Endothelial cell (in vitro differentiated cells): Measurements from ENCODE around the gene SEPTIN5. TPM values are rescaled to one million over a fixed set of nuclear protein-coding genes. Genes with fewer than 3 reads are reported as not detected.
"Not testable (repeated sequence)": the region's sequence is repeated elsewhere in the genome, so short reads cannot be mapped to it uniquely, and the experiment has no call there.

Experiments
- DNase-seq: peaks from one replicate; pipeline ENCODE4 v3.0.0; 2021; ENCODE audit warnings: low spot score
- H3K27ac Mint-ChIP-seq: one replicate; pipeline ENCODE4 v1.8.0; 2021; ENCODE audit warnings: mixed read lengths, inconsistent platforms; ENCODE audit not compliant: unreplicated experiment
- H3K27me3 Mint-ChIP-seq: one replicate; pipeline ENCODE4 v1.8.0; 2021; ENCODE audit warnings: mild to moderate bottlenecking, moderate library complexity, mixed read lengths, inconsistent platforms; ENCODE audit not compliant: unreplicated experiment
- H3K36me3 Mint-ChIP-seq: one replicate; pipeline ENCODE4 v1.8.0; 2021; ENCODE audit warnings: mild to moderate bottlenecking, low read depth, mixed read lengths, inconsistent platforms; ENCODE audit not compliant: unreplicated experiment
- H3K4me1 Mint-ChIP-seq: one replicate; pipeline ENCODE4 v1.8.0; 2021; ENCODE audit warnings: mild to moderate bottlenecking, mixed read lengths, inconsistent platforms; ENCODE audit not compliant: unreplicated experiment
- H3K4me3 Mint-ChIP-seq: one replicate; pipeline ENCODE4 v1.8.0; 2021; ENCODE audit warnings: mild to moderate bottlenecking, mixed read lengths, inconsistent platforms; ENCODE audit not compliant: unreplicated experiment
- H3K9me3 Mint-ChIP-seq: one replicate; pipeline ENCODE4 v1.8.0; 2021; ENCODE audit warnings: mixed read lengths, inconsistent platforms; ENCODE audit not compliant: unreplicated experiment
- total RNA-seq: library from RNA; stranded (reverse); fragmentation: NEBNext Ultra II Directional; extraction: Animal tissue kit (Norgen Biotek cat#: 25700); gene quantifications from one replicate; pipeline ENCODE4 v1.2.1, GENCODE V29; 2021; ENCODE audit not compliant: unreplicated experiment
- TF ChIP-seq, protein P1 (sequence below): fragments of 200-600 bp; sonication (generic); IDR thresholded peaks from one replicate; pipeline ENCODE4 v1.5.0; 2021; ENCODE audit warnings: antibody characterized with exemption; ENCODE audit not compliant: unreplicated experiment

The SEPTIN5 gene
- total RNA-seq, 1 donor from 2014 or later, result 2.3 TPM

DNA sequence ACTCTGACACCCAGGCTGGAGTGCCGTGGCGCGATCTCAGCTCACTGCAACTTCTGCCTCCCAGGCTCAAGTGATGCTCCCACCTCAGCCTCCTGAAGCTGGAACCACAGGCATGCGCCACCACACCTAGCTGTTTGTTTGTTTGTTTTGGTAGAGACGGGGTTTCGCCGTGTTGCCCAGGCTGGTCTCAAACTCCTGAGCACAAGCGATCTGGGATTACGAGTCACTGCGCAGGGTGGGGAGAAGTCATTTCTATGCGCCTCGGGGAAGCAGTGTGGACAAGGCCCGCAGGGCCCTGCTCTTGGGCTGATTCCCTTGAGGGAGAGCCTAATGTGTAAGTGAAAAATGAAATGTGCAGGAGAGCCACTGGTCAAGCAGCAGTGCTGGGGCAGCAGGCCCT, 19.6 kb upstream of the SEPTIN5 start:
- Mint-ChIP-seq H3K27me3 (no peaks in the 10 kb centered on the region), H3K4me1 (peaks cover 3% of the 10 kb centered on the region), H3K9me3 (no peaks in the 10 kb centered on the region), H3K4me3 (no peak overlapping the region), H3K36me3 (no peaks in the 10 kb centered on the region), H3K27ac (no peak overlapping the region)
- no peak for DNase-seq
- TF ChIP-seq, protein P1, sequence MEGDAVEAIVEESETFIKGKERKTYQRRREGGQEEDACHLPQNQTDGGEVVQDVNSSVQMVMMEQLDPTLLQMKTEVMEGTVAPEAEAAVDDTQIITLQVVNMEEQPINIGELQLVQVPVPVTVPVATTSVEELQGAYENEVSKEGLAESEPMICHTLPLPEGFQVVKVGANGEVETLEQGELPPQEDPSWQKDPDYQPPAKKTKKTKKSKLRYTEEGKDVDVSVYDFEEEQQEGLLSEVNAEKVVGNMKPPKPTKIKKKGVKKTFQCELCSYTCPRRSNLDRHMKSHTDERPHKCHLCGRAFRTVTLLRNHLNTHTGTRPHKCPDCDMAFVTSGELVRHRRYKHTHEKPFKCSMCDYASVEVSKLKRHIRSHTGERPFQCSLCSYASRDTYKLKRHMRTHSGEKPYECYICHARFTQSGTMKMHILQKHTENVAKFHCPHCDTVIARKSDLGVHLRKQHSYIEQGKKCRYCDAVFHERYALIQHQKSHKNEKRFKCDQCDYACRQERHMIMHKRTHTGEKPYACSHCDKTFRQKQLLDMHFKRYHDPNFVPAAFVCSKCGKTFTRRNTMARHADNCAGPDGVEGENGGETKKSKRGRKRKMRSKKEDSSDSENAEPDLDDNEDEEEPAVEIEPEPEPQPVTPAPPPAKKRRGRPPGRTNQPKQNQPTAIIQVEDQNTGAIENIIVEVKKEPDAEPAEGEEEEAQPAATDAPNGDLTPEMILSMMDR, result no peak

DNA sequence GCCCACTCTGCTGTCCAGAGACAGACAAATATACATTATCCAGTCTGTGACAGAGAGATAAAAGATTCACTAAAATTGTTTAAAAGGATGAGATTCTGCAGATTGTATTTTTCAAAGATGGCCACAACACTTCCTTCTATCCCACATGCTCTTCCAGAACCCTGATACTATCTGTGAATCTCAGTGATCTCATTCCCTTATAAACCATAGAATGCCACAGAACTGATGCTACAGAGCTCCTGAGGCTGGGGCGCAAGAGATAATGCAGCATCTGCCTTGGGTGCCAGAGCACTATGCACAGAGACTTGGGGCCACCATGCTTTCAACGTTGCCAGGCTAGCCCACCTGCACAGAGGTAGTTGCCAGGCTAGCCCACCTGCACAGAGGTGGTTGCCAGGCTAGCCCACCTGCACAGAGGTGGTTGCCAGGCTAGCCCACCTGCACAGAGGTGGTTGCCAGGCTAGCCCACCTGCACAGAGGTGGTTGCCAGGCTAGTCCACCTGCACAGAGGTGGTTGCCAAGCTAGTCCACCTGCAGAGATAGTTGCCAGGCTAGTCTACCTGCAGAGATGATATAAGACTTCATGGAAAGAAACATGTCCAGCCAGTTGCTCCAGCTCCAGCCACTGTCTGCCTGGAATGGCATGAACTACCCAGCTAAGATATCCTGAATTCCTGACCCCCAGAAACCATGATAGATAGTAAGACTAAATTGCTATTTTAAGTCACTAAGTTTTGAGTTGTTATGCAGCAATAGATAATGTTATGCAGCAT, 17.6 kb upstream of the SEPTIN5 start:
- H3K4me1 Mint-ChIP-seq, result no peaks in the 10 kb centered on the region
- no peak for DNase-seq
- TF ChIP-seq, protein P1, result no peak
- no peak overlapping the region for H3K4me3 Mint-ChIP-seq
- no peaks in the 10 kb centered on the region for H3K36me3 Mint-ChIP-seq
- no peak overlapping the region for H3K27ac Mint-ChIP-seq
- H3K9me3 Mint-ChIP-seq, result no peaks in the 10 kb centered on the region
- H3K27me3 Mint-ChIP-seq, result no peaks in the 10 kb centered on the region

DNA sequence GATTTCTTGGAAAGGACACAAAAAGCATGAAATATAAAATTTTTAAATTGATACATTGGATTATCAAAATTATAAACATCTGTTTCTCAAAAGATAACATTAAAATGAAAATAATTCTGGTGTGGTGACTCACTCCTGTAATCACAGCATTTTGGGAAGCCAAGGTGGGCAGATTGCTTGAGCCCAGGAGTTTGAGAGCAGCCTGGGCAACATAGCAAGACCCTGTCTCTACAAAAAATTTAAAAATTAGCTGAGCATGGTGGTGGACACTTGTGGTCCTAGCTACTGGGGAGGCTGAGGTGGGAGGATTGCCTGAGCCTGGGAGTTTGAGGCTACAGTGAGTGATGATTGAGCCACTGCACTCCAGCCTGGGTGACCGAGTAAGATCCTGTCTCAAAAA, 16.4 kb upstream of the SEPTIN5 start:
- not testable (repeated sequence) for H3K9me3 Mint-ChIP-seq, H3K4me1 Mint-ChIP-seq, H3K4me3 Mint-ChIP-seq, H3K27me3 Mint-ChIP-seq, DNase-seq, H3K27ac Mint-ChIP-seq, H3K36me3 Mint-ChIP-seq

DNA sequence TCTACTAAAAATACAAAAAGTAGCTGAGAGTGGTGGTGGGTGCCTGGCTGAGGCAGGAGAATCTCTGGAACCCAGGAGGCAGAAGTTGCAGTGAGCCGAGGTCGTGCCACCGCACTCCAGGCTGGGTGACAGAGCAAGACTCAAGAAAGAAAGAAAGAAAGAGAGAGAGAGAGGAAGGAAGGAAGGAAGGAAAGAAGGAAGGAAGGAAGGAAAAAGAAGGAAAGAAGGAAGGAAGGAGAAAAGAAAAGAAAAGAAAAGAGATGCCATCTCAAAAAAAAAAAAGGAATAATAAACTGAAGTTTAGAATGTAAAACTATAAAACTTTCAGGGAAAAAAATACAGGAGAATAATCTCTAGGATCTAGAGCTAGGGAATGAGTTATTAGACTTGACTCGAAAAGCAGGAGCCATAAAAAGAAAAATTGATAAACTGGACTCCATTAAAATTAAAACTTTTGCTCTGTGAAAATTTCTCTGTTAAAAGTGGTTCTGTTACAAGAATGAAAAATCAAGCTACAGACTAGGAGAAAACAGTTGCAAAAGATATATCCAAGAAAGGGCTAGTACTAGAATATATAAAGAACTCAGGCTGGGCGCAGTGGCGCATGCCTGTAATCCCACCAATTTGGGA, 13.4 kb upstream of the SEPTIN5 start:
- Mint-ChIP-seq H3K4me3 (no peak overlapping the region), H3K9me3 (no peaks in the 10 kb centered on the region), H3K4me1 (no peaks in the 10 kb centered on the region), H3K36me3 (no peaks in the 10 kb centered on the region), H3K27ac (no peak overlapping the region), H3K27me3 (no peaks in the 10 kb centered on the region)
- TF ChIP-seq, protein P1, result no peak
- DNase-seq, result no peak

DNA sequence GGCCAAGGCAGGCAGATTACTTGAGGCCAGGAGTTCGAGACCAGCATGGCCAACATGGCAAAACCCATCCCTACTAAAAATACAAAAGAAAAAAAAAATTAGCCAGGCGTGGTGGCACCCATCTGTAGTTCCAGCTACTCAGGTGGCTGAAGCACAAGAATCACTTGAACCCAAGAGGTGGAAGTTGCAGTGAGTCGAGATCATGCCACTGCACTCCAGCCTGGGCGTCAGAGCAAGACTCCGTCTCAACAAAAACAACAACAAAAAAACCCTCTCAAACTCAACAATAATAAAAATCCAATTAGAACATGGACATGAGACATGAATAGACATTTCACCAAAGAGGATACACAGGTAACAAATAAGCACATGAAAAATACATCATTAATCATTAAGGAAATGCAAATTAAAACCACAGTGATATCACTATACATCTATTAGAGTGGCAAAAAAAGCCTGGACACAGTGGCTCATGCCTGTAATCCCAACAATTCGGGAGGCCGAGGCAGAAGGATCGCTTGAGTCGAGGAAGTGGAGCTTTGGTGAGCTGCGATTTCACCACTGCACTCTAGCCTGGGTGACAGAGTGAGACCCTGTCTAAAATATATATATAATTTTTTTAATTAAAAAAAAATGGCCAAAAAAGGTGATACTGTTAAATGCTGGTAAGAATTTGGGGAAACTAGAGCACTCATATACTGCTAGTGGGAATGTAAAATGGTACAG, 12.7 kb upstream of the SEPTIN5 start:
- H3K27ac Mint-ChIP-seq, result no peak overlapping the region
- no peak for DNase-seq
- peaks cover under 1% of the 10 kb centered on the region for H3K27me3 Mint-ChIP-seq
- TF ChIP-seq, protein P1, result no peak
- no peaks in the 10 kb centered on the region for H3K36me3 Mint-ChIP-seq
- H3K9me3 Mint-ChIP-seq, result no peaks in the 10 kb centered on the region
- no peak overlapping the region for H3K4me3 Mint-ChIP-seq
- H3K4me1 Mint-ChIP-seq, result no peaks in the 10 kb centered on the region
